HG02763 (cell line): Measurements from ENCODE around the gene PICK1.

Source experiments
- ATAC-seq: cut with Tn5 transposase; IDR thresholded peaks from one replicate; pipeline ENCODE4 v1.9.1; 2021; ENCODE audit warnings: mild to moderate bottlenecking, moderate library complexity; ENCODE audit not compliant: unreplicated experiment

Gene PICK1

GRCh38 chr22:38086001-38086845, 29.0 kb downstream of the PICK1 start:
- ATAC-seq: no peak

- no peak for ATAC-seq
Observed at GRCh38 chr22:38086942-38087341, 29.7 kb downstream of the PICK1 start.

- no peak for ATAC-seq
Observed at GRCh38 chr22:38087855-38088254, 30.7 kb downstream of the PICK1 start.

- no peak for ATAC-seq
Observed at GRCh38 chr22:38088629-38089473, 31.6 kb downstream of the PICK1 start.

- ATAC-seq: no peak
Observed at GRCh38 chr22:38089474-38089851, 32.3 kb downstream of the PICK1 start.

- ATAC-seq: no peak
Observed at GRCh38 chr22:38097058-38097457, 39.9 kb downstream of the PICK1 start.

- no peak for ATAC-seq
Observed at GRCh38 chr22:38097557-38098409, 40.6 kb downstream of the PICK1 start.

- ATAC-seq: no peak
Observed at GRCh38 chr22:38098410-38099249, 41.4 kb downstream of the PICK1 start.

GRCh38 chr22:38103641-38104040, 46.4 kb downstream of the PICK1 start:
- no peak for ATAC-seq

GRCh38 chr22:38104084-38104483, 46.9 kb downstream of the PICK1 start:
- ATAC-seq: no peak

GRCh38 chr22:38106814-38107578, 49.8 kb downstream of the PICK1 start:
- no peak for ATAC-seq

GRCh38 chr22:38107692-38108515, 50.7 kb downstream of the PICK1 start:
- ATAC-seq: no peak

GRCh38 chr22:38108561-38109319, 51.5 kb downstream of the PICK1 start:
- ATAC-seq: no peak

- ATAC-seq: no peak
Observed at GRCh38 chr22:38109371-38110001, 52.3 kb downstream of the PICK1 start.

- no peak for ATAC-seq
Observed at GRCh38 chr22:38110008-38110862, 53.0 kb downstream of the PICK1 start, which contains the start of gene BAIAP2L2. Gene BAIAP2L2, minus strand, starts transcription at chr22:38110684. Its CDS starts 159 bp downstream, at chr22:38110525.
